GM18499 (cell line): ENCODE data around the gene FTO.

Experiments used
- ATAC-seq: cut with Tn5 transposase; IDR thresholded peaks from one replicate; pipeline ENCODE4 v1.9.1; 2021; ENCODE audit warnings: moderate number of reproducible peaks; ENCODE audit not compliant: insufficient read depth, unreplicated experiment

The FTO gene

DNA sequence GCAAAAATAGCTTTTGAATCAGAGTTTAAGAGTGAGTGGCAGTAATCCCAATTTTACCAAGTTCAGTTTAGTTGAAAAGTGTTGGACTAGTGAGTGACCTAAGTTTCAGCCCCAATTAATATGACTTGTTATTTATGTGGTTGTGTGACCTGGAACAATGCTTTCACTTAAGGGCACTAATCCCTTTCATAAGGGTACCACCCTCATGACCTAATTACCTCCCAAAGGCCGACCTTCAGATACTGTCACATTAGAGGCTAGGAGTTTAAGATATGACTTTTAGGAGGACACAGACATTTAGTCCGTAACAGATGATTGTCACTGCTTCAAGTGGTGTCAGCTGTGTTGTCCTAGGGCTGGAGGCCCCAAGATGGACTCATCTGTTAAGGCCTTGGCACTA is 392.7 kb downstream of the FTO start:
- no peak for ATAC-seq

DNA sequence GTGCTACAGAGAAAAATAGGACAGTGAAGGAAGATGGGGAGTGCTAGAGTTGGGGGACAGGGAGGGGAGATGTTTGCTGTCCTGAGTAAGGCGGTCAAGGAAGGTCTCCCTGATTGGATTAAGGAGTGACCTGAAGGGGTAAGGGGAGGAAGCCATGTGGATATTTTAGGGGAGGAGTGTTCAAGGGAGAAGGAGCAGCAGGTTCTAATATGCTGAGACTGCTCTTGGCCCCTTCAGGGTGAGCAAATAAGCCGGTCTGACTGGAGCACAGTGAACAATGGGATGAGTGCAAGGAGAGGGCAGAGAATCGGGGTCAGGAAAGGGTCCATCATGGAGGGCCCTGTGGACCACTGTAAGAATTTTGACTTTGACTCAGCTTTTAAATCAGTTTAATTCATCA is 393.8 kb downstream of the FTO start:
- ATAC-seq = no peak

GRCh38 chr16:54098247-54098646 is 394.3 kb downstream of the FTO start:
- ATAC-seq = no peak

GRCh38 chr16:54099627-54100026 is 395.7 kb downstream of the FTO start:
- ATAC-seq = no peak

- no peak for ATAC-seq
Measured at GRCh38 chr16:54102888-54103866, 399.2 kb downstream of the FTO start.

- ATAC-seq = no peak
Measured at GRCh38 chr16:54106057-54106456, 402.1 kb downstream of the FTO start.

DNA sequence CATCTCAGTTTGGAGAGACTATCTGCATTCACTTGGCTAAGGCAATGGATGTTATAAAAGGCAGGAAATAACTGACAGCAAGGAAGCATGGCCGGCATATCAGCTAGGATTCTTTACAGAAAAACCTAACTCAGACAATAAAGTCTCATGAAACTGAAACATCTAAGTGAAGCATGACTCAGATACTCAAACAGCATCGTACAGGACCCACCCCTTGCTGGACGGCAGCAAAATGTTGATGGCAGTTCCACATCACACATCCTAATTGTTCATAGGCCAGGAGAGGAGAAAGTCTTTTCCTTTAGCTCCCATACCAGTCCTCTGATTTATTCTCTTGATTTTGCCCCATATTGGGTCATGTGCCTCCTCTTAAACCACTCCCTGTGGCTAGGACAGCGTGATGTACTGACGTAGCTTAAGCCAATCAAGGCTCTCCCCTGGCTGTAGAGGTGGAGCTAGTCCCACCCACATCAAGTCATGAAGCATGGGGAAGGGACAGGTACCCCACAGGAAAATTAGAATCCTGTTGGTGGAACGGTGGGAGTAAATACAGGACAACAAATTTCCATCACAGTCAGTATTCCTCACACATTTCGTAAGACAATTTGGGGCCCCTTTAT is 403.7 kb downstream of the FTO start:
- ATAC-seq = no peak

DNA sequence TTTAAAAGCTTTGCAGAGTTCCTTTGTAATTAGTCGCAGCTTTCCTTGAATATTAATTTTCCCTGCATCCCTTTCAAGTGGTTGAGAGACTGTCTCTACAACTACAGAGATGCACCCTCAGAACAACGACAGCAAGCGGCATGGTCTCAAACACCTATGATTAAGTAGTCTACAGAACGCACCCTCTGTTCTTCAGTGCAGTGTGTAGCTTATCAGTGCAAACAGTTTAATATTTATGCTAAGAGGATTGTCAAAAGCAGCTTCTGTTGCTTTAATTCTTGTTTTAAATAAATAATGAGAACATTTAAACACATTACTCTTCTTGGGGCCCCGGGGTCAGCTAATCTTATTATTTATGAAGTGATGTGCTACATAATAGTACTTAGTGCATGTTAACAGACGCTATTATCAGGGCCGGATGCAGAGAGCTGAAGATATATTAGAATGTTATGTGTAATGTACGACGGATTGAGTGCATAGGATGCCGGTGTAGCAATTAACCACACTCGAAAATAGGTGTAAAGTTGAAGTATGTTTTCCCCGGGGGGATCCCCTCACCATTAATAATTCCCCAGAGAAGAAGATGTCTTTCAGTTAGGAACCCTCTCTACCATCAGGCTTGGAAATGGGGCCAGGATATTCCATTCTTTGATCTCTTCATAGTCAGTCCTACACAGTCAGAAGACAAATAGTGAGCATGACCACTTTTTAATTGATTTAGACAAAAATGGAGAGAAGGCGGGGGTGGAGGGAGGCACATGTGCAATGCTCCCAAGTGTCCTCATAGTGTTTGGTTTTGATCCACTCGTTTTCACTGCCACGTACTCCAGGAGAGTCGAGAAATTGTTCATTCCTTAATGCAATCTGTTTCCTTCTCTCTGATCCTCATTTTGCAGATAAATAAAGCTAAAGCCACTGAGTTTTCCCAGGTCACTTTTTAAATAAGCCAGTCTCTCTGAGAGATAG is 406.3 kb downstream of the FTO start:
- ATAC-seq = no peak

- no peak for ATAC-seq
Measured at GRCh38 chr16:54112451-54113206, 408.7 kb downstream of the FTO start.

- ATAC-seq = no peak
Measured at GRCh38 chr16:54115558-54115957, 411.6 kb downstream of the FTO start.

GRCh38 chr16:54116124-54116655 is 412.2 kb downstream of the FTO start:
- no peak for ATAC-seq

GRCh38 chr16:54118846-54119245 is 414.9 kb downstream of the FTO start:
- no peak for ATAC-seq

DNA sequence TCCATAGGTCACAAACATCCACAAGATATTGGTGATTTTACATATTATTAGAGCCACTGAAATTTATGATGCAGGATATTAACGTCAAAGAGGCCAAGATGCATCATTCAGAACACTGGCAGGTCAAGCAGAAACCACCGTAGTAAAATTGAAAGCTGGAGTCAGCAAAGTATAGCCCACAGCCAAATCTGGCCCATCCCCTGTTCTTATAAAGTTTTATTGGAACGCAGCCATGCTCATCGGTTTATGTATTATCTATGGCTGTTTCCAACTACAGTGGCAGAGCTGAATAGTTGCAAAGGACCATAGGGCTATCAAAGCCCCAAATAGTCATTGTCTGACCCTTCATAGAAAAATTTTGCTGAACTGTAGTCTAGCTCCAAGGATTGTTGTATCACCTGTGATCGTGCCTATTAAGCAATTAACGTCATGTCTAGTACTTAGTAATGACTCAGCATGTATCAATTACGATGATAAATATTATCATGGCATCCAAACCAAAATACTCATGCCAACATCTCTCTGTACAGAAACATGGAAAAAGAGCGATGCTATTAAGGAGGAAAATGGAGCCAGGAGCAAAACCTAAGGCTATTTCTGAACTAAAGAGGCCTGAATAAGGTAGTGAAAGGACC is 417.0 kb downstream of the FTO start:
- ATAC-seq = no peak

DNA sequence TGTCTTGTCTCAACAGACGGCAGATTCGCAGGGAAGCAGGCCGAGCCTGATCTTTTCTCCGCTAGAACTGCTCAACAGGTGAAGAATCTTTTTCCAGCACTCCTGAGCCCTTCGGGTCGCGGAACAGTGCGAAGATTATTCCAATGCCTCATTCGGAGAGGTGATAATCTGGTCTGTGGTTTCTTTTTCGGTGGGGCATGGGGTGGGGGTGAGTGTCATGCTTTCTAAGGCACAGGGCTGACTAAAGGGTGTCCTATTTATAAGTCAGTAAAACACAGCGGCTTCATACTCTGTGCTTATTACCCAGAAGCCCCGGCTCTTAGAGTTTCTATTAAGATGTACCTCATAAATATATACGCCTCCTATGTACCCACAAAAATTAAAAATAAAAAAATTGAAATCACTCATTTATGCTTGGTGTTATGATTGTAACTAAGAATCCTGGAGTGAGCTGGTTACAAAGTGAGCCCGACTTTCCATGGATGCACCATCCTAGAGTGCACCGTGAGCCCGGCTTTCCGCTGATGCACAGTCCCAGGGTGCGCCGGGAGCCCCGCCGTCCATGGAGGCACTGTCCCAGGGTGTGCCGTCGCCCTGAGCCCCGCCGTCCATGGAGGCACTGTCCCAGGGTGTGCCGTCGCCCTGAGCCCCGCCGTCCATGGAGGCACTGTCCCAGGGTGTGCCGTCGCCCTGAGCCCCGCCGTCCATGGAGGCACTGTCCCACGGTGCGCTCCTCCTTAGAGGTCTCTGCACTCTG is 417.8 kb downstream of the FTO start:
- ATAC-seq = no peak

DNA sequence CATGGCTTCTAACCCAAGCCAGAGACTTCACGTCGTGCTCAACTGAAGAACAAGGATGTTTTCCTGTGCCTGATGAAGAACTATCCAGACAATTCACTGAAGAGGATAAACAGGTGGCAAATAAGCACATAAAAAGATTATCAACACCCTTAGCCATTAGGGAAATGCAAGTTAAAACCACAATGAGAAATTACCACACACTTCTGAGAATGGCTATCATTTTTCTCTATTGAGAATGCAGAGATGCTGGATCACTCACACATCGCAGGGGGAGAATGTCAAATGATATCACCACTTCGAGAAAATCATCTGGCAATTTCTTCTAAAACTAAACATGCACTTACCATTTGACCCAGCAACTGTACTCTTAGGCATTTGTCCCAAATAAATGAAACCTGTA is 419.8 kb downstream of the FTO start:
- ATAC-seq = no peak

- ATAC-seq = no peak
Measured at GRCh38 chr16:54125751-54126655, 422.0 kb downstream of the FTO start.

DNA sequence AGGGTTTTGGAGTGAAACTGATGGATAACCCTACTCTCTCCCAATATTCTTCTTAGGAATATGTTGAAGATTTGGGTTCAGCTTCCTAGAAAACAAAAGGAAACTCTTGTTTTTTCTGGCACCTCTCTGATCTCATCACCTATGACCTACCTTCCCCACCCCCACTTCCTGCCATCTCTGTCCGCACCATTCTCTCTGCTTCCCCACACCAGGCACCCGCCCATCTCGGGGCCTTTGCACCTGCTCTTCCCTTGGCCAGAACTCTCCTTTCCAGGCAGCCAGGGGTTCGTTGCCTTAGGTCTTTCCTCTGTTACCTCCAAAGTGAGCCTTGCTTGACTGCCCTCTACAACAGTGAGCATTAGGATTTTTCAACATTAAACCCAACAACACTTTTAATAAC is 423.0 kb downstream of the FTO start:
- ATAC-seq = no peak
